Chondrocyte (in vitro differentiated cells): ENCODE measurements around the gene GPATCH8. TPM values are rescaled to one million over a fixed set of nuclear protein-coding genes. Genes with fewer than 3 reads are reported as not detected.
A peak's percentile ranks its signal among the peaks of the same experiment; 100 is the strongest.

Experiments used
- DNase-seq: peaks from one replicate; pipeline ENCODE4 v3.0.0; 2021; ENCODE audit warnings: mixed read lengths, low spot score
- H3K27ac Mint-ChIP-seq: one replicate; pipeline ENCODE4 v1.8.0; 2021; ENCODE audit warnings: mild to moderate bottlenecking, moderate library complexity, mixed read lengths; ENCODE audit not compliant: unreplicated experiment
- H3K27me3 Mint-ChIP-seq: 2 replicates; pipeline ENCODE4 v1.8.0; 2021; ENCODE audit warnings: low read depth, mixed read lengths
- H3K36me3 Mint-ChIP-seq: 2 replicates; pipeline ENCODE4 v1.8.0; 2021; ENCODE audit warnings: low read depth, mixed read lengths
- H3K4me1 Mint-ChIP-seq: 2 replicates; pipeline ENCODE4 v1.8.0; 2021; ENCODE audit warnings: low read depth, mild to moderate bottlenecking, mixed read lengths
- H3K4me3 Mint-ChIP-seq: one replicate; pipeline ENCODE4 v1.8.0; 2021; ENCODE audit warnings: mild to moderate bottlenecking, moderate library complexity, mixed read lengths; ENCODE audit not compliant: unreplicated experiment
- H3K9me3 Mint-ChIP-seq: 2 replicates; pipeline ENCODE4 v1.8.0; 2021; ENCODE audit warnings: low read depth, mixed read lengths
- long read RNA-seq: library from polyadenylated mRNA; stranded (forward); transcript quantifications from one replicate; pipeline ENCODE4 v2.0.0, GENCODE V29; 2021
- total RNA-seq: library from RNA; stranded (reverse); gene quantifications from 3 replicates; pipeline ENCODE4 v1.2.1, GENCODE V29; 2021
- TF ChIP-seq, protein P1 (sequence below): fragments of 200-600 bp; sonication (generic); IDR thresholded peaks from 2 replicates; pipeline ENCODE4 v1.5.0; 2021; ENCODE audit warnings: antibody characterized with exemption, mild to moderate bottlenecking, moderate library complexity

The GPATCH8 gene
- total RNA-seq, result 31.1 to 47.0 TPM (median 35.5 TPM) in 3 replicates
- long read RNA-seq, full-length matches to known transcripts, result 1 of 2 reads
- long read RNA-seq, partial matches to known transcripts, result 0 of 2 reads
- long read RNA-seq, other reads (novel, unspliced or antisense), result 1 of 2 reads

- Mint-ChIP-seq H3K4me3 (peak within 1 kb of the TSS; percentile 99), H3K36me3 (no peaks in the 10 kb centered on the region), H3K27me3 (no peaks in the 10 kb centered on the region), H3K9me3 (no peaks in the 10 kb centered on the region), H3K4me1 (peaks cover 42% of the 10 kb centered on the region), H3K27ac (peak within 1 kb of the TSS; percentile 99)
- peak; percentile 96 for DNase-seq
- TF ChIP-seq, protein P1, sequence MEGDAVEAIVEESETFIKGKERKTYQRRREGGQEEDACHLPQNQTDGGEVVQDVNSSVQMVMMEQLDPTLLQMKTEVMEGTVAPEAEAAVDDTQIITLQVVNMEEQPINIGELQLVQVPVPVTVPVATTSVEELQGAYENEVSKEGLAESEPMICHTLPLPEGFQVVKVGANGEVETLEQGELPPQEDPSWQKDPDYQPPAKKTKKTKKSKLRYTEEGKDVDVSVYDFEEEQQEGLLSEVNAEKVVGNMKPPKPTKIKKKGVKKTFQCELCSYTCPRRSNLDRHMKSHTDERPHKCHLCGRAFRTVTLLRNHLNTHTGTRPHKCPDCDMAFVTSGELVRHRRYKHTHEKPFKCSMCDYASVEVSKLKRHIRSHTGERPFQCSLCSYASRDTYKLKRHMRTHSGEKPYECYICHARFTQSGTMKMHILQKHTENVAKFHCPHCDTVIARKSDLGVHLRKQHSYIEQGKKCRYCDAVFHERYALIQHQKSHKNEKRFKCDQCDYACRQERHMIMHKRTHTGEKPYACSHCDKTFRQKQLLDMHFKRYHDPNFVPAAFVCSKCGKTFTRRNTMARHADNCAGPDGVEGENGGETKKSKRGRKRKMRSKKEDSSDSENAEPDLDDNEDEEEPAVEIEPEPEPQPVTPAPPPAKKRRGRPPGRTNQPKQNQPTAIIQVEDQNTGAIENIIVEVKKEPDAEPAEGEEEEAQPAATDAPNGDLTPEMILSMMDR, result no peak
Measured at GRCh38 chr17:44503147-44504029, at the start of gene GPATCH8. TSS of gene GPATCH8 (minus strand) at chr17:44503406. CDS start at chr17:44503370, 36 bp downstream.

DNA sequence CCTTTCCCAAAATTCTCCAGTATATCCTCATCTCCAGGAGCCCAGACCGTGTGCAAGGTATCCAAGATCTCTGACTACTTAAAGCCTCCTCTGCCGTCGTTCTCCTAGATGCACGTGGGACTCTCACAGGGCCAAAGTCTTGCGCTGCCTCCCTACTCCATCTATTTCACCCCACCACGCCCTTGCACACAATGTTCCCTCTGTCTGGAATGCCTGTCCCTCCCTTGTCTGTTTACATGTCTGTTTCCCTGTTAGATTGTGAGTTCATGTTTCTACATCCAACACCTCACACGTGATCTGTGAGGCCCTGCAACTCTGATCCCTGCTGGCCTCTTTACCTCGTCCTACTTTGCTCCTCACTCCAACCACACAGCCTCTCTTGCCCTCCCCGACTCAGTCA, 49.2 kb upstream of the GPATCH8 start:
- TF ChIP-seq, protein P1, result no peak
- H3K4me3 Mint-ChIP-seq, result no peak overlapping the region

DNA sequence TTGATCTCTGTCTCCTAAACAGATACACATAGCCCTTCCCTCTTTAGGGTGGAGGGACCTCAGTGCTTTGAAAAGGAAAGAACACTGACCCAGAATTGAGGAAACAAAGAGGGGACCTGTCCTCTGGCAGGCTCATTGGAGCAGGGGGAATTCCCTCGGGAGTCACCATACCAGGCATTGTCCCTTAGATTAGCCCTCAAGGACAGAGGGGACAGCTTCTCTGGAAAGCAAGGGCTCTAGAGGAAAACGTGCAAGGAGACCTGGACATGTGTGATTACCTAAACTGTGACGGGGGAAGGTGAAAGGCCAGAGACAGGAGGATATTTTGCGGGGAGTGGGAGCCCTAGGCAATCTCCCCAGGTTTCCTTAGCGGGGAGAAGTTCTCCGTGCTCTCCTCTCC, 46.5 kb upstream of the GPATCH8 start:
- Mint-ChIP-seq H3K36me3 (no peaks in the 10 kb centered on the region), H3K4me3 (no peak overlapping the region), H3K4me1 (peaks cover 63% of the 10 kb centered on the region), H3K27me3 (no peaks in the 10 kb centered on the region), H3K9me3 (peaks cover 3% of the 10 kb centered on the region), H3K27ac (no peak overlapping the region)
- TF ChIP-seq, protein P1, result no peak
- no peak for DNase-seq

More for the DNA sequence above, 49.2 kb upstream of the GPATCH8 start:
- Mint-ChIP-seq H3K27ac (peak overlapping the region; percentile 76), H3K9me3 (no peaks in the 10 kb centered on the region), H3K36me3 (no peaks in the 10 kb centered on the region), H3K4me1 (peaks cover 53% of the 10 kb centered on the region), H3K27me3 (no peaks in the 10 kb centered on the region)
- no peak for DNase-seq

GRCh38 chr17:44548376-44549230, 45.4 kb upstream of the GPATCH8 start:
- DNase-seq, result no peak
- Mint-ChIP-seq H3K27me3 (no peaks in the 10 kb centered on the region), H3K4me1 (peaks cover 70% of the 10 kb centered on the region), H3K4me3 (no peak overlapping the region), H3K36me3 (no peaks in the 10 kb centered on the region), H3K27ac (peak overlapping the region; percentile 98), H3K9me3 (peaks cover 3% of the 10 kb centered on the region)
- TF ChIP-seq, protein P1, result no peak
